K562 (cell line): ENCODE data around the gene ANKRD60. TPM values are rescaled to one million over a fixed set of nuclear protein-coding genes. Genes with fewer than 3 reads are reported as not detected.

Experiments used
- ATAC-seq: fragments of 200-7000 bp; cut with Tn5 transposase; 3 replicates; pipeline ENCODE4 v1.9.1; 2020; ENCODE audit warnings: moderate library complexity
- BruUV-seq: library from RNA; stranded (reverse); fragments of 400-500 nt; replicated peaks from 2 replicates; lab custom pipeline; 2021; lab: Mats Ljungman, UMichigan
- CTCF ChIA-PET: fragments of 300-600 bp; formaldehyde crosslinking; extraction: SDS; loops from one replicate; lab custom pipeline; 2021; ENCODE audit warnings: low intra/inter-chr PET ratio; lab: Yijun Ruan, JAX
- POLR2A ChIA-PET: fragments of 300-600, 350-650 bp; sonication (Branson Sonifier 250); formaldehyde crosslinking; extraction: SDS; loops from one replicate; lab custom pipeline; 2021; ENCODE audit warnings: antibody characterized with exemption, inconsistent platforms; lab: Yijun Ruan, JAX
- DNase-seq, 4 experiments: peaks; one replicate each; pipeline versions ENCODE4 v3.0.0 to v3.0.0-alpha.2; 2011 to 2018; ENCODE audit warnings: low spot score in 3 of 4, mixed read lengths in 3 of 4; ENCODE audit errors: extremely low read depth in 1 of 4
- FAIRE-seq: peaks from 2 replicates; lab custom pipeline; 2011; peaks lifted over from hg19 to GRCh38; lab: Jason Lieb, UNC
- H2AFZ ChIP-seq: 2 replicates; pipeline ENCODE4 v1.6.0; 2011; ENCODE audit warnings: low read depth, low read length, control low read depth, inconsistent platforms
- H3K27ac ChIP-seq: fragments of 200-600 bp; 3 replicates; pipeline ENCODE4 v1.8.0; 2011; ENCODE audit warnings: low read depth, mild to moderate bottlenecking, control low read depth, inconsistent platforms, low read length, moderate library complexity, mixed read lengths; ENCODE audit errors: extremely low read depth
- H3K27me3 ChIP-seq, 2 experiments: fragments of 300-600 bp in 1 of 2; 2 replicates in 1 of 2; 3 replicates in 1 of 2; pipeline versions ENCODE4 v1.6.0 to v1.8.0; 2011; ENCODE audit warnings: inconsistent platforms in 2 of 2, low read length in 2 of 2, mild to moderate bottlenecking in 1 of 2, mixed read lengths in 1 of 2, moderate library complexity in 1 of 2; ENCODE audit not compliant: control insufficient read depth in 2 of 2, insufficient read depth in 2 of 2
- H3K36me3 ChIP-seq: fragments of 300-600 bp; 3 replicates; pipeline ENCODE4 v1.8.0; 2011; ENCODE audit warnings: mild to moderate bottlenecking, low read length, inconsistent platforms; ENCODE audit not compliant: control insufficient read depth, insufficient read depth
- H3K4me1 ChIP-seq, 2 experiments: fragments of 200-600 bp in 1 of 2; replicated peaks in 1 of 2; 2 replicates in 1 of 2; 3 replicates in 1 of 2; pipeline versions ENCODE4 v1.5.1 to v1.8.0; 2011; ENCODE audit warnings: inconsistent platforms in 2 of 2, low read length in 2 of 2, mild to moderate bottlenecking in 1 of 2, mixed read lengths in 1 of 2, moderate library complexity in 1 of 2; ENCODE audit not compliant: control insufficient read depth in 2 of 2, insufficient read depth in 2 of 2
- H3K4me2 ChIP-seq: 2 replicates; pipeline ENCODE4 v1.6.1; 2011; ENCODE audit warnings: low read length, control low read depth, inconsistent platforms, mixed read lengths; ENCODE audit not compliant: insufficient read depth
- H3K4me3 ChIP-seq: fragments of 200-600 bp; sonication (generic), shearing (Covaris generic); 2 replicates; pipeline ENCODE4 v1.5.1; 2016; ENCODE audit warnings: control low read depth, inconsistent platforms
- H3K79me2 ChIP-seq: fragments of 200-600 bp; 3 replicates; pipeline ENCODE4 v1.8.0; 2011; ENCODE audit warnings: low read length, inconsistent platforms; ENCODE audit not compliant: control insufficient read depth, insufficient read depth
- H3K9ac ChIP-seq, 2 experiments: 2 replicates each; pipeline versions ENCODE4 v1.6.0 to v1.6.1; 2011; ENCODE audit warnings: low read depth in 2 of 2, low read length in 2 of 2, control low read depth in 1 of 2, inconsistent platforms in 1 of 2, mild to moderate bottlenecking in 1 of 2, mixed read lengths in 1 of 2; ENCODE audit not compliant: insufficient read depth in 1 of 2
- H3K9me1 ChIP-seq: one replicate; pipeline ENCODE4 v1.6.0; 2011; ENCODE audit warnings: inconsistent platforms, mild to moderate bottlenecking, low read length, moderate library complexity; ENCODE audit not compliant: control insufficient read depth, insufficient read depth
- H3K9me3 ChIP-seq: replicated peaks from 2 replicates; pipeline ENCODE4 v1.5.1; 2011; ENCODE audit warnings: low read depth, low read length, inconsistent platforms; ENCODE audit not compliant: control insufficient read depth, insufficient read depth
- H4K20me1 ChIP-seq: replicated peaks from 2 replicates; pipeline ENCODE4 v1.6.1; 2011; ENCODE audit warnings: low read length, inconsistent platforms, mixed read lengths; ENCODE audit not compliant: control insufficient read depth, insufficient read depth
- ATF4 ChIP-seq: fragments of 450-650 bp; formaldehyde crosslinking; IDR thresholded peaks from 2 replicates; pipeline ENCODE4 v1.4.0; 2022; ENCODE audit warnings: mild to moderate bottlenecking, moderate library complexity
- CBFA2T2 ChIP-seq: fragments of 450-650 bp; conservative IDR thresholded peaks from 2 replicates; pipeline ENCODE4 v1.6.1; 2017; ENCODE audit warnings: mild to moderate bottlenecking
- CEBPG ChIP-seq, 3 experiments: fragments of 200-800 bp in 1 of 3; sonication (Bioruptor generic) in 1 of 3; sonication (generic) in 1 of 3; formaldehyde crosslinking in 1 of 3; IDR thresholded peaks in 2 of 3; conservative IDR thresholded peaks in 1 of 3; 2 replicates each; pipeline versions ENCODE4 v1.6.1 to v1.8.0; 2016 to 2022; ENCODE audit warnings: missing compliant biosample characterization in 2 of 3, missing genetic modification characterization in 2 of 3, mild to moderate bottlenecking in 1 of 3, missing genetic modification reagents in 1 of 3
- FOXJ2 ChIP-seq: fragments of 200-800 bp; sonication (Bioruptor generic); IDR thresholded peaks from 2 replicates; pipeline ENCODE4 v1.6.1; 2016; ENCODE audit warnings: missing genetic modification characterization, missing compliant biosample characterization
- HLTF ChIP-seq: fragments of 450-650 bp; IDR thresholded peaks from 2 replicates; pipeline ENCODE4 v1.6.1; 2016
- KLF10 ChIP-seq: fragments of 250-450 bp; sonication (Bioruptor Pico); IDR thresholded peaks from 2 replicates; pipeline ENCODE4 v1.6.1; 2021; ENCODE audit warnings: matching md5 sums
- SIN3A ChIP-seq, 2 experiments: fragments of 150-350 bp in 1 of 2; IDR thresholded peaks; 2 replicates each; pipeline ENCODE4 v1.6.1; 2011 to 2016; ENCODE audit warnings: borderline replicate concordance in 2 of 2, low read depth in 2 of 2, low read length in 2 of 2, mild to moderate bottlenecking in 2 of 2, moderate library complexity in 2 of 2; ENCODE audit not compliant: control insufficient read depth in 1 of 2
- SREBF2 ChIP-seq: sonication (generic); formaldehyde crosslinking; IDR thresholded peaks from 2 replicates; pipeline ENCODE4 v1.4.0; 2020; ENCODE audit warnings: mild to moderate bottlenecking, missing genetic modification reagents
- ZBTB17 ChIP-seq: fragments of 450-650 bp; formaldehyde crosslinking; IDR thresholded peaks from 2 replicates; pipeline ENCODE4 v1.4.0; 2020; ENCODE audit warnings: mild to moderate bottlenecking
- ZNF589 ChIP-seq: fragments of 200-800 bp; sonication (Bioruptor generic); IDR thresholded peaks from 2 replicates; pipeline ENCODE4 v1.6.1; 2016; ENCODE audit warnings: low read depth, missing genetic modification characterization, missing compliant biosample characterization
- WGBS: fragments of 100-300 bp; shearing (Covaris generic); methylation state at CpG from one replicate; pipeline ENCODE4 v1.1.6; 2016; ENCODE audit warnings: low coverage, mixed read lengths; ENCODE audit not compliant: insufficient coverage; ENCODE audit errors: missing lambda C conversion rate; 5-methylcytosine and 5-hydroxymethylcytosine counted together
- in situ Hi-C: fragments of 300-500 bp; cut with MboI; formaldehyde crosslinking; loops from 4 replicates; pipeline ENCODE4 v1.15.0; 2018; ENCODE audit warnings: inconsistent platforms, mixed read lengths
- intact Hi-C: fragments of 100-400 bp; cut with micrococcal nuclease; formaldehyde crosslinking; loops from 2 replicates; pipeline ENCODE4 v1.14.2; 2022
- polyA plus RNA-seq, 8 experiments: library from polyadenylated mRNA; depleted of rRNA in 4 of 8; stranded (reverse) in 5 of 8; unstranded in 3 of 8; fragments of >200 nt; fragmentation: Nextera tagmentation in 2 of 8; fragmentation: Illumina TruSeq in 1 of 8; extraction: Ambion mirVana in 2 of 8; extraction: Trizol in 1 of 8; gene quantifications; 2 replicates each; pipeline versions ENCODE4 v1.2.1 to v1.2.3, GENCODE V29; 2011 to 2014; ENCODE audit warnings: inconsistent platforms in 1 of 8, missing spikeins in 1 of 8
- total RNA-seq, 7 experiments: library from RNA; depleted of rRNA in 6 of 7; stranded (reverse); fragments of >200 nt in 6 of 7; fragmentation: Illumina TruSeq in 2 of 7; extraction: Trizol in 2 of 7; gene quantifications; 2 replicates each; pipeline versions ENCODE4 v1.2.1 to v1.2.3, GENCODE V29; 2011 to 2021; ENCODE audit warnings: low replicate concordance in 1 of 7
- TF ChIP-seq, protein P1 (sequence below): fragments of 450-650 bp; formaldehyde crosslinking; IDR thresholded peaks from 2 replicates; pipeline ENCODE4 v1.4.0; 2022; ENCODE audit warnings: missing genetic modification characterization

ANKRD60 gene
- total and polyA plus RNA-seq, 9 of the 15 experiments (the other 6 are each of a cell fraction or from before 2014, with no cell fraction given), result not detected

DNA sequence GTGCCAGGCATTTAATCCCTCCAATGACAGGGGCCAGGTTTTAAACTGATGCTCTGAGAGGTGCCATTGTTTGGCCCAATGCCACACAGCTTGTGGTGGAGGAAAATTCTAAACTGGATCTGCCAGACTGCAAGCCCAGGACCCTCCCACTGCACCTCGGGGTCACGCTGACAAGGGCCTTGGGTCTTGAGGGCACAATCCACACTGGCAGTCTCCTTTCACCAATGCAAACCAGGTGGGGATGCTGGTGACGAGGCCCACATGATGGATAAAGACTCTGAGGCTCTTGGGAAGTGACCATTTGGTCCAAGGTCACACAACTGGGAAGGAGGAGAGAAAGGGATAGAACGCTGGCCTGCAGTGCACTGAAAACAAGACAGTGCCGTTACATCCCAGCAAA, 14.7 kb downstream of the ANKRD60 start:
- Histone ChIP-seq H3K79me2 (no peaks in the 10 kb centered on the region), H3K9me1 (no peaks in the 10 kb centered on the region), H3K27me3 (peaks cover 30 to 61% of the 10 kb centered on the region in 2 experiments), H3K9ac (no peak overlapping the region), H3K36me3 (no peaks in the 10 kb centered on the region), H3K4me3 (no peak overlapping the region), H3K4me1 (peaks cover 0 to 6% of the 10 kb centered on the region in 2 experiments; a peak in 1 of 5 replicates), H3K9me3 (peaks cover under 1% of the 10 kb centered on the region; the same call in 1 of the 2 replicates), H3K27ac (no peak overlapping the region), H4K20me1 (peaks cover 3% of the 10 kb centered on the region), H3K4me2 (no peak overlapping the region), H2AFZ (no peak overlapping the region)
- DNase-seq (no peak), FAIRE-seq (no peak), ATAC-seq (no peak)
- POLR2A ChIA-PET, result interaction anchor here (0.6 to 0.7 kb wide), 2 partner anchors 596 to 1006 kb away, joined by 3 read pairs; no protein-coding TSS in a partner anchor
- WGBS, result 0% methylated on average over 4 of the region's 5 CpGs
- TF ChIP-seq SREBF2, result no peak
- TF ChIP-seq, protein P1, sequence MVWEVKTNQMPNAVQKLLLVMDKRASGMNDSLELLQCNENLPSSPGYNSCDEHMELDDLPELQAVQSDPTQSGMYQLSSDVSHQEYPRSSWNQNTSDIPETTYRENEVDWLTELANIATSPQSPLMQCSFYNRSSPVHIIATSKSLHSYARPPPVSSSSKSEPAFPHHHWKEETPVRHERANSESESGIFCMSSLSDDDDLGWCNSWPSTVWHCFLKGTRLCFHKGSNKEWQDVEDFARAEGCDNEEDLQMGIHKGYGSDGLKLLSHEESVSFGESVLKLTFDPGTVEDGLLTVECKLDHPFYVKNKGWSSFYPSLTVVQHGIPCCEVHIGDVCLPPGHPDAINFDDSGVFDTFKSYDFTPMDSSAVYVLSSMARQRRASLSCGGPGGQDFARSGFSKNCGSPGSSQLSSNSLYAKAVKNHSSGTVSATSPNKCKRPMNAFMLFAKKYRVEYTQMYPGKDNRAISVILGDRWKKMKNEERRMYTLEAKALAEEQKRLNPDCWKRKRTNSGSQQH (CRISPR knock-in tag), result no peak
- BruUV-seq, result no TSS peak
- in situ Hi-C loops, result loop anchor here (25.0 kb wide), 2 partner anchors 601 to 826 kb away; partner anchors contain the start of genes RBM38 and ZBP1
- CTCF ChIA-PET, result interaction anchor here (5.1 kb wide), 1 partner anchor 617 kb away, joined by 59 read pairs; no protein-coding TSS in a partner anchor
- intact Hi-C loops, result no loop called here

GRCh38 chr20:58213121-58213520, 15.3 kb downstream of the ANKRD60 start:
- intact Hi-C loops, result no loop called here
- WGBS, result 2% methylated on average over 8 of the region's 8 CpGs
- TF ChIP-seq ATF4 (CRISPR knock-in tag) (no peak), FOXJ2 (tag) (no peak), SIN3A (IDR thresholded peaks at IDR 0.05; ENCODE audit: borderline replicate concordance in 2 of 2, control insufficient read depth in 1 of 2, low read depth in 2 of 2, low read length in 2 of 2) (no peak), ZBTB17 (no peak), CEBPG (CRISPR knock-in tag; IDR thresholded peaks at IDR 0.05) (no peak), CEBPG (tag; conservative IDR thresholded peaks at IDR 0.05 in 1 of 2, IDR thresholded peaks at IDR 0.05 in 1 of 2) (no peak), KLF10 (CRISPR knock-in tag) (no peak), ZNF589 (CRISPR knock-in tag) (no peak), HLTF (no peak), CBFA2T2 (no peak)

More at GRCh38 chr20:58213121-58213520, 15.3 kb downstream of the ANKRD60 start:
- Histone ChIP-seq H3K4me1 (peaks cover 0 to 6% of the 10 kb centered on the region in 2 experiments; a peak in 1 of 5 replicates), H4K20me1 (peaks cover 3% of the 10 kb centered on the region), H3K4me3 (no peak overlapping the region), H3K4me2 (no peak overlapping the region), H3K79me2 (no peaks in the 10 kb centered on the region), H3K36me3 (no peaks in the 10 kb centered on the region), H3K9me1 (no peaks in the 10 kb centered on the region), H3K27me3 (peaks cover 32 to 55% of the 10 kb centered on the region in 2 experiments), H2AFZ (no peak overlapping the region), H3K27ac (no peak overlapping the region), H3K9me3 (no peaks in the 10 kb centered on the region), H3K9ac (no peak overlapping the region)
- FAIRE-seq (no peak), ATAC-seq (no peak), DNase-seq (no peak)
- in situ Hi-C loops, result loop anchor here (25.0 kb wide), 2 partner anchors 601 to 826 kb away; partner anchors contain the start of genes RBM38 and ZBP1
- no TSS peak for BruUV-seq
- POLR2A ChIA-PET, result interaction anchor here (0.7 to 0.9 kb wide), 3 partner anchors 31 to 1005 kb away, joined by 3 to 5 read pairs (median 3); no protein-coding TSS in a partner anchor
- CTCF ChIA-PET, result interaction anchor here (5.1 kb wide), 1 partner anchor 617 kb away, joined by 59 read pairs; no protein-coding TSS in a partner anchor
